Ishikawa (cell line): ENCODE results near the gene CLEC3B.

ENCODE experiments used
- CEBPB ChIP-seq: IDR thresholded peaks from 2 replicates; pipeline ENCODE4 v1.6.1; 2012
- CREB1 ChIP-seq: IDR thresholded peaks from 2 replicates; pipeline ENCODE4 v1.6.1; 2012; ENCODE audit warnings: low read depth
- EGR1 ChIP-seq: IDR thresholded peaks from 2 replicates; pipeline ENCODE4 v1.6.1; 2012
- EP300 ChIP-seq: IDR thresholded peaks from 2 replicates; pipeline ENCODE4 v1.6.1; 2012; ENCODE audit warnings: borderline replicate concordance
- FOXM1 ChIP-seq: IDR thresholded peaks from 2 replicates; pipeline ENCODE4 v1.6.1; 2012; ENCODE audit warnings: low read depth, borderline replicate concordance
- MAX ChIP-seq: IDR thresholded peaks from 2 replicates; pipeline ENCODE4 v1.6.1; 2012
- NFIC ChIP-seq: IDR thresholded peaks from 2 replicates; pipeline ENCODE4 v1.6.1; 2012
- RAD21 ChIP-seq: IDR thresholded peaks from 2 replicates; pipeline ENCODE4 v1.6.1; 2012; ENCODE audit warnings: low read depth
- REST ChIP-seq: IDR thresholded peaks from 2 replicates; pipeline ENCODE4 v1.6.1; 2012; ENCODE audit warnings: low read depth, mild to moderate bottlenecking
- TAF1 ChIP-seq: IDR thresholded peaks from 2 replicates; pipeline ENCODE4 v1.6.1; 2012; ENCODE audit warnings: low read depth, mild to moderate bottlenecking
- TCF12 ChIP-seq: IDR thresholded peaks from 2 replicates; pipeline ENCODE4 v1.6.1; 2012; ENCODE audit warnings: low read depth
- TEAD4 ChIP-seq: IDR thresholded peaks from 2 replicates; pipeline ENCODE4 v1.6.1; 2012
- USF1 ChIP-seq: IDR thresholded peaks from 2 replicates; pipeline ENCODE4 v1.6.1; 2012
- YY1 ChIP-seq: IDR thresholded peaks from 2 replicates; pipeline ENCODE4 v1.6.1; 2012; ENCODE audit warnings: low read depth
- ZBTB7A ChIP-seq: IDR thresholded peaks from 2 replicates; pipeline ENCODE4 v1.6.1; 2012; ENCODE audit warnings: low read depth

The CLEC3B gene

GRCh38 chr3:44982817-44983216, 43.3 kb upstream of the CLEC3B start:
- TF ChIP-seq CREB1 (no peak), EP300 (no peak), YY1 (no peak), MAX (no peak), TAF1 (no peak), ZBTB7A (no peak), USF1 (no peak), CEBPB (no peak), RAD21 (no peak), NFIC (no peak), FOXM1 (no peak), REST (no peak), TCF12 (no peak), EGR1 (no peak), TEAD4 (no peak)

- TF ChIP-seq USF1 (peak; percentile 60), NFIC (no peak)
Observed at GRCh38 chr3:44983484-44983941, 42.6 kb upstream of the CLEC3B start.

- TF ChIP-seq TEAD4 (no peak), MAX (no peak), RAD21 (no peak), EP300 (no peak), ZBTB7A (no peak), NFIC (no peak), REST (no peak), TCF12 (no peak), TAF1 (no peak)
Observed at GRCh38 chr3:44984335-44984734, 41.8 kb upstream of the CLEC3B start.

GRCh38 chr3:44987332-44987731, 38.8 kb upstream of the CLEC3B start:
- TF ChIP-seq FOXM1 (no peak), CEBPB (no peak), EGR1 (no peak), TEAD4 (no peak), RAD21 (no peak), EP300 (no peak), NFIC (no peak), TAF1 (no peak), CREB1 (no peak)

- TF ChIP-seq ZBTB7A, result no peak
- no peak for TF ChIP-seq CREB1
- TF ChIP-seq RAD21, result no peak
- no peak for TF ChIP-seq EP300
- no peak for TF ChIP-seq REST
- no peak for TF ChIP-seq TAF1
- no peak for TF ChIP-seq CEBPB
- TF ChIP-seq USF1, result no peak
- TF ChIP-seq TCF12, result no peak
- no peak for TF ChIP-seq EGR1
- TF ChIP-seq TEAD4, result no peak
- no peak for TF ChIP-seq MAX
- no peak for TF ChIP-seq YY1
- no peak for TF ChIP-seq FOXM1
- TF ChIP-seq NFIC, result no peak
Observed at GRCh38 chr3:44988073-44988472, 38.0 kb upstream of the CLEC3B start.
